Neuronal stem cell (in vitro differentiated cells): Measurements from ENCODE around the gene SCYGR1.

Source experiments
- DNase-seq: peaks from one replicate; pipeline ENCODE4 v3.0.0-alpha.2; 2013; ENCODE audit warnings: low spot score
- H2AFZ ChIP-seq: one replicate; pipeline ENCODE4 v1.6.1; 2013; ENCODE audit warnings: mild to moderate bottlenecking, low read length, inconsistent platforms
- H2AK5ac ChIP-seq: 2 replicates; pipeline ENCODE4 v1.6.1; 2013; ENCODE audit warnings: low read depth, mild to moderate bottlenecking, inconsistent platforms, low read length, moderate library complexity, mixed read lengths
- H2BK120ac ChIP-seq: 2 replicates; pipeline ENCODE4 v1.6.1; 2013; ENCODE audit warnings: low read depth, mild to moderate bottlenecking, inconsistent platforms, low read length, moderate library complexity, mixed read lengths
- H2BK12ac ChIP-seq: one replicate; pipeline ENCODE4 v1.6.1; 2013; ENCODE audit warnings: low read length, inconsistent platforms
- H2BK15ac ChIP-seq: 2 replicates; pipeline ENCODE4 v1.6.1; 2013; ENCODE audit warnings: mild to moderate bottlenecking, low read length, inconsistent platforms, mixed read lengths
- H2BK5ac ChIP-seq: one replicate; pipeline ENCODE4 v1.6.1; 2013; ENCODE audit warnings: inconsistent platforms, mild to moderate bottlenecking, low read length, moderate library complexity
- H3K14ac ChIP-seq: one replicate; pipeline ENCODE4 v1.6.1; 2013; ENCODE audit warnings: low read length, inconsistent platforms
- H3K18ac ChIP-seq: 2 replicates; pipeline ENCODE4 v1.6.1; 2013; ENCODE audit warnings: low read length, inconsistent platforms
- H3K23ac ChIP-seq: 2 replicates; pipeline ENCODE4 v1.6.1; 2013; ENCODE audit warnings: low read depth, mild to moderate bottlenecking, mixed read lengths, low read length, inconsistent platforms; ENCODE audit not compliant: poor library complexity
- H3K27ac ChIP-seq: replicated peaks from 3 replicates; pipeline ENCODE4 v1.5.1; 2013; ENCODE audit warnings: low read length, inconsistent platforms
- H3K27me3 ChIP-seq, 3 experiments: 2 replicates each; pipeline ENCODE4 v1.6.1; 2013; ENCODE audit warnings: low read length in 3 of 3, mild to moderate bottlenecking in 2 of 3, inconsistent platforms in 1 of 3, low read depth in 1 of 3, mixed read lengths in 1 of 3, moderate library complexity in 1 of 3; ENCODE audit not compliant: control insufficient read depth in 3 of 3, insufficient read depth in 3 of 3
- H3K36me3 ChIP-seq, 2 donors: replicated peaks in 1 of 2; 2 replicates each; pipeline ENCODE4 v1.6.1; 2013; ENCODE audit warnings: low read length in 2 of 2; ENCODE audit not compliant: control insufficient read depth in 2 of 2, insufficient read depth in 2 of 2
- H3K4ac ChIP-seq: 2 replicates; pipeline ENCODE4 v1.6.1; 2013; ENCODE audit warnings: inconsistent platforms, mild to moderate bottlenecking, low read length, moderate library complexity
- H3K4me1 ChIP-seq, 2 donors: 1 replicate in 1 of 2; 2 replicates in 1 of 2; pipeline ENCODE4 v1.6.1; 2013; ENCODE audit warnings: low read length in 2 of 2, low read depth in 1 of 2; ENCODE audit not compliant: control insufficient read depth in 2 of 2, insufficient read depth in 1 of 2
- H3K4me2 ChIP-seq: one replicate; pipeline ENCODE4 v1.6.1; 2013; ENCODE audit warnings: mild to moderate bottlenecking, low read length, inconsistent platforms; ENCODE audit not compliant: insufficient read depth, poor library complexity, severe bottlenecking
- H3K4me3 ChIP-seq, 2 donors: 2 replicates each; pipeline ENCODE4 v1.5.1; 2013; ENCODE audit warnings: low read length in 2 of 2, mild to moderate bottlenecking in 2 of 2, inconsistent platforms in 1 of 2, moderate library complexity in 1 of 2
- H3K79me1 ChIP-seq: one replicate; pipeline ENCODE4 v1.6.1; 2013; ENCODE audit warnings: low read depth, mild to moderate bottlenecking, inconsistent platforms, low read length, moderate library complexity
- H3K9ac ChIP-seq: one replicate; pipeline ENCODE4 v1.6.1; 2013; ENCODE audit warnings: mild to moderate bottlenecking, low read depth, low read length, inconsistent platforms; ENCODE audit not compliant: poor library complexity
- H3K9me3 ChIP-seq, 2 donors: replicated peaks in 1 of 2; 2 replicates each; pipeline versions ENCODE3 to v1.6.1; 2013; ENCODE audit warnings: low read length in 2 of 2, mild to moderate bottlenecking in 2 of 2, inconsistent platforms in 1 of 2, low read depth in 1 of 2, mixed read lengths in 1 of 2, moderate library complexity in 1 of 2; ENCODE audit not compliant: control insufficient read depth in 2 of 2, insufficient read depth in 1 of 2
- H4K8ac ChIP-seq: one replicate; pipeline ENCODE4 v1.6.1; 2013; ENCODE audit warnings: low read depth, mild to moderate bottlenecking, inconsistent platforms, low read length, moderate library complexity
- H4K91ac ChIP-seq: one replicate; pipeline ENCODE4 v1.6.1; 2013; ENCODE audit warnings: low read length, low read depth, mild to moderate bottlenecking, inconsistent platforms; ENCODE audit not compliant: poor library complexity
- WGBS, 2 donors: extraction: QIAGEN DNeasy Blood & Tissue Kit; methylation state at CpG; one replicate each; pipeline ENCODE4 v1.1.7; 2013; ENCODE audit warnings: missing lambda C conversion rate in 2 of 2, mixed read lengths in 1 of 2; ENCODE audit not compliant: insufficient read length in 2 of 2, insufficient replicate concordance in 1 of 2; ENCODE audit errors: extremely low coverage in 2 of 2; 5-methylcytosine and 5-hydroxymethylcytosine counted together

SCYGR1 gene

DNA sequence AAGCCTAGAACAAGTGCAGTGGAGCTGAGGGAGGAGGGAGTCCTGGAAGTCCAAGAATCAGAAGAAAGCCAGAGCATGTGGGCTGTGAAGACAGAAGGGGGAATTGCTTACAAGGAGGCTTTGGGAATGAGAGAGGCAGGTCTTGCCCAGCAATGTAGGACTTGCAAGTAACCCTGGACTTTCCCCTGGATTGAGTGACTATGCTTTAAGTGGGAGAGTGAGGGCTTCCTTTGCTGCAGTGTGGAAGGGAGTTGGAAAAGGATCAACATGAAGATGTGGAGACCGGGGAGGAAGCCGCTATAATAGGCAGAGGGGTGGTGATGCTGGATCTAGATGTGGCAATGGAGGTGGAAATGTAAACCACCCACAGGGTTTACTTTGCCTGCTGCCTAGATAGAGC lies 13.8 kb upstream of the SCYGR1 start:
- Histone ChIP-seq H3K79me1 (no peaks in the 10 kb centered on the region), H3K36me3 (no peaks in the 10 kb centered on the region), H3K9ac (no peak overlapping the region), H3K27ac (no peak overlapping the region), H4K8ac (no peak overlapping the region), H3K18ac (no peak overlapping the region), H3K4me1 (peaks cover under 1 to 4% of the 10 kb centered on the region in 2 donors), H3K14ac (no peak overlapping the region), H3K9me3 (no peaks in the 10 kb centered on the region), H3K27me3 (peaks cover 0 to 1% (median 0%) of the 10 kb centered on the region in 3 experiments), H3K4me2 (no peak overlapping the region), H3K23ac (no peak overlapping the region), H3K4ac (no peak overlapping the region), H2AFZ (no peak overlapping the region), H2BK5ac (no peak overlapping the region), H2BK15ac (no peak overlapping the region), H2BK12ac (no peak overlapping the region), H3K4me3 (no peak overlapping the region), H4K91ac (no peak overlapping the region), H2AK5ac (no peak overlapping the region), H2BK120ac (no peak overlapping the region)
- no CpG with 5 or more reads among the region's 2 CpGs for WGBS, 2 donors
- no peak for DNase-seq

DNA sequence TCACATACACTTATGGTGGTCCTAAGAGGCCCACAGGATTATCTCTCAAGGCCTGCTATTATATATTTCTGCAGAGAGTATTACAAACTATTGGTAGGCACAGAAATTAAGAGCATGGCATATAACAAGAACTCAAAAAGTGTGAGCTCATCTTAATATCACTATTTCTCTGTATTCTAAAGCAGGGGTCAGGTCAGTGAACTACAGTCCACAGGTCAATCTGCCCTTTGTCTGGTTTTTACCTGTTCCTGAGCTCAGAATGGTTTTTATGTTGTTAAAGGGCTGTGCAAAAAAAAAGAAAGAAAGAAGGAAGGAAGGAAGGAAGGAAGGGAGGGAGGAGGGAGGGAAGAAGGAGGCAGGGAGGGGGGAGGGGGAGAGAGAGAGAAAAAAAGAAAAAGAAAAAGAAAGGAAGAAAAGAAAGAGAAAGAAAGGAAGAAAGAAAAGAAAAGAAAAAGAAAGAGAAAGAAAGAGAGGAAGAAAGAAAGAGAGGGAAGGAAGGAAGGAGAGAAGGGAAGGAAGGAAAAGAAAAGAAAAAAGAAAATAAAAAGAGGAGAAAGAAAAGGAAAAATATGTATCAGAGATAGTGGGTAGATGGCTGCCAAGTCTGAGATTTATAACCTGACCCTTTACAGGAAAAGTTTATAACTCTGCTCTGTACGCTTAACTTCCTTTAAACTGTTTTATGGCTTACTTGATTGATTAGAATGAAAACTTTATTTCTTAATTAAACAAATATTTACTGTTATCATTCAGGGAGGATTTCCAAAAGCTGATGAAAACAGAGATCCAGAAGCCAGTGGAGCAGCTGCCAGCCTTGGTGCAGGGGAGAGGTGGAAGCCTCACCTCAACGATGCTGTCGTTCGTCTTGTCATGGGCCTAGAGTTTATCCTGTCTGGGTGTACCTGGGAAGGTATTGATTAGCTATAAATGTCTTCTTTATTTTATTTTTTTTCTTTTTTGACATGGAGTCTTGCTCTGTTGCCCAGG lies 11.2 kb upstream of the SCYGR1 start:
- H3K4me1 ChIP-seq = no peaks in the 10 kb centered on the region
- H3K4me3 ChIP-seq = no peak overlapping the region
- H3K79me1 ChIP-seq = no peaks in the 10 kb centered on the region
- no peak overlapping the region for H3K23ac ChIP-seq
- no peak overlapping the region for H4K8ac ChIP-seq
- H4K91ac ChIP-seq = no peak overlapping the region
- H2BK5ac ChIP-seq = no peak overlapping the region
- no peak overlapping the region for H3K9ac ChIP-seq
- H2BK12ac ChIP-seq = no peak overlapping the region
- no peak overlapping the region for H2BK15ac ChIP-seq
- no peaks in the 10 kb centered on the region for H3K9me3 ChIP-seq
- no CpG with 5 or more reads among the region's 4 CpGs for WGBS, 2 donors
- no peak overlapping the region for H2BK120ac ChIP-seq
- no peak overlapping the region for H3K27ac ChIP-seq
- no peak overlapping the region for H3K14ac ChIP-seq
- no peak for DNase-seq
- H2AFZ ChIP-seq = no peak overlapping the region
- no peak overlapping the region for H3K18ac ChIP-seq
- no peak overlapping the region for H2AK5ac ChIP-seq
- no peak overlapping the region for H3K4me2 ChIP-seq
- no peak overlapping the region for H3K4ac ChIP-seq
- H3K36me3 ChIP-seq = no peaks in the 10 kb centered on the region
- peaks cover 0 to 1% (median 0%) of the 10 kb centered on the region in 3 experiments for H3K27me3 ChIP-seq

DNA sequence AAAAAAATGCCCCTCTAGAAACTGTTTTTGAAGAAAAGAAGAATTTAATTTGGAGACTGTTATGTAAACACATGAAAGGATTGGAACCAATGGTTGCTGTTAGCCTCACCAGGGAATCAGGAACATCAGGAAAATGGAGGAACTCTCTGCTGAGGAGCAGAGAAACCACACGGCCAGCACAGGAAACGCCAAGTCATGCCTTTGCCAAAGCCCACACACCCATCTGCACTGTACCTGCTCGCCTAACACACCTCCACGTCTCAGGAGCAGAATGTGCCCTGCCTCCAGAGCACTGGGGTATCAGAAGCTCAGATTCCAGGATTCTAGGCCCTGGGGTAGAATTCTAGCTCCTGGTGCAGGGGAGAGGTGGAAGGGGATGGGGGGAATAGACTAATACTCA lies 9.8 kb upstream of the SCYGR1 start:
- H3K9me3 ChIP-seq = no peaks in the 10 kb centered on the region
- no peak overlapping the region for H2BK15ac ChIP-seq
- no peak overlapping the region for H3K4me3 ChIP-seq
- H4K91ac ChIP-seq = no peak overlapping the region
- no peaks in the 10 kb centered on the region for H3K4me1 ChIP-seq
- H3K4me2 ChIP-seq = no peak overlapping the region
- no peak overlapping the region for H2BK5ac ChIP-seq
- no peak overlapping the region for H2BK120ac ChIP-seq
- H2BK12ac ChIP-seq = no peak overlapping the region
- H3K18ac ChIP-seq = peak overlapping the region; percentile 71
- H3K9ac ChIP-seq = no peak overlapping the region
- no peak overlapping the region for H2AK5ac ChIP-seq
- H3K23ac ChIP-seq = no peak overlapping the region
- peaks cover 0 to 1% (median 0%) of the 10 kb centered on the region in 3 experiments for H3K27me3 ChIP-seq
- no peaks in the 10 kb centered on the region for H3K36me3 ChIP-seq
- no peak overlapping the region for H3K4ac ChIP-seq
- H4K8ac ChIP-seq = peak overlapping the region; percentile 92
- H3K27ac ChIP-seq = no peak overlapping the region
- H2AFZ ChIP-seq = no peak overlapping the region
- no CpG with 5 or more reads among the region's 4 CpGs for WGBS, 2 donors
- H3K14ac ChIP-seq = no peak overlapping the region
- DNase-seq = no peak
- H3K79me1 ChIP-seq = no peaks in the 10 kb centered on the region

DNA sequence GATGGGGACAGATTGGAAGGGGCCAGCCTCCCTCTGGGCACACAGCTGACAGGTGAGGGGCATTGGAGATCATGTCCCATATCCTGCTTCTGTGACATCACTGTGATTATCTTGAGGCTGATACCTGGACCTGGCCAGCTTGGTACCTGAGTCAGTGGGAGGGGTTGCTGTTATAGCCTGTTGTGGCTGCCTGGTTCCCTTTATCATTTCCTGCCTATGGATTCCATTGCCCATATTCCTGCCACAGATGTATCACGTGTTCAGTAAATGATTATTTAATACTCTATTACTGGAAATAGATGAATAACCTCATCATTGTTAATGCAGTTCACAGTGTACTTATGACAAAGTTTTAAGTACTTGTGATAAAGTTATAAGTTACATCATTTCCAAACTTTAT lies 7.8 kb upstream of the SCYGR1 start:
- no CpG with 5 or more reads among the region's 1 CpG for WGBS, 2 donors
- Histone ChIP-seq H2AFZ (no peak overlapping the region), H3K4me1 (no peaks in the 10 kb centered on the region), H3K23ac (no peak overlapping the region), H3K4me2 (no peak overlapping the region), H3K9me3 (no peaks in the 10 kb centered on the region), H2BK15ac (no peak overlapping the region), H2BK12ac (no peak overlapping the region), H3K79me1 (no peaks in the 10 kb centered on the region), H3K27ac (no peak overlapping the region), H2BK5ac (no peak overlapping the region), H4K91ac (no peak overlapping the region), H3K14ac (no peak overlapping the region), H4K8ac (no peak overlapping the region), H3K4me3 (no peak overlapping the region), H3K9ac (no peak overlapping the region), H2AK5ac (no peak overlapping the region), H3K27me3 (peaks cover 0 to 1% (median 0%) of the 10 kb centered on the region in 3 experiments), H2BK120ac (no peak overlapping the region), H3K18ac (no peak overlapping the region), H3K36me3 (no peaks in the 10 kb centered on the region), H3K4ac (no peak overlapping the region)
- no peak for DNase-seq
